H1 (cell line): Measurements from ENCODE around the gene PPARA. TPM values are rescaled to one million over a fixed set of nuclear protein-coding genes. Genes with fewer than 3 reads are reported as not detected.

Experiments used
- CBX5 ChIP-seq: fragments of 300-800, 300-1000 bp; sonication (generic); IDR thresholded peaks from 2 replicates; pipeline ENCODE4 v1.7.1; 2016; ENCODE audit warnings: antibody characterized with exemption, low read length, low read depth
- CHD7 ChIP-seq: fragments of 300-600 bp; sonication (generic); IDR thresholded peaks from 2 replicates; pipeline ENCODE4 v1.7.1; 2012; ENCODE audit warnings: low read length, moderate library complexity, mild to moderate bottlenecking, inconsistent platforms; ENCODE audit not compliant: insufficient replicate concordance
- CREB1 ChIP-seq: IDR thresholded peaks from 2 replicates; pipeline ENCODE4 v1.6.1; 2012; ENCODE audit warnings: inconsistent platforms
- CTBP2 ChIP-seq: IDR thresholded peaks from 2 replicates; pipeline ENCODE4 v1.7.0; 2011; ENCODE audit warnings: borderline replicate concordance, mild to moderate bottlenecking, moderate library complexity, mixed read lengths, low read length; ENCODE audit not compliant: insufficient read depth, insufficient read length
- EZH2 ChIP-seq: fragments of 200-600 bp; sonication (generic); IDR thresholded peaks from 2 replicates; pipeline ENCODE4 v1.7.1; 2012; ENCODE audit warnings: low read depth, mild to moderate bottlenecking, moderate library complexity, low read length, inconsistent platforms; ENCODE audit not compliant: severe bottlenecking
- HDAC6 ChIP-seq: IDR thresholded peaks from one replicate; pipeline ENCODE4 v1.7.1; 2012; ENCODE audit warnings: low read depth, mild to moderate bottlenecking, inconsistent platforms, low read length, moderate library complexity
- KDM1A ChIP-seq: fragments of 200-600, 300-600 bp; sonication (generic); IDR thresholded peaks from 2 replicates; pipeline ENCODE4 v1.7.1; 2016; ENCODE audit warnings: mild to moderate bottlenecking, low read length, borderline replicate concordance
- KDM5A ChIP-seq: fragments of 200-600 bp; IDR thresholded peaks from 2 replicates; pipeline ENCODE4 v1.7.1; 2012; ENCODE audit warnings: mild to moderate bottlenecking, low read length, inconsistent platforms, mixed read lengths
- POLR2A ChIP-seq, 2 experiments: IDR thresholded peaks; 1 replicate in 1 of 2; 2 replicates in 1 of 2; pipeline ENCODE4 v1.6.1; 2011; ENCODE audit warnings: low read depth in 2 of 2, low read length in 2 of 2, mild to moderate bottlenecking in 2 of 2; ENCODE audit errors: control extremely low read depth in 1 of 2
- RFX5 ChIP-seq: IDR thresholded peaks from 2 replicates; pipeline ENCODE4 v1.6.1; 2011; ENCODE audit warnings: low read depth, low read length, improper control_type of control experiment, borderline replicate concordance
- SIX5 ChIP-seq: IDR thresholded peaks from 2 replicates; pipeline ENCODE4 v1.6.1; 2011; ENCODE audit warnings: mild to moderate bottlenecking, low read depth, low read length
- polyA plus RNA-seq, 7 experiments: library from polyadenylated mRNA; depleted of rRNA in 3 of 7; stranded (reverse) in 5 of 7; unstranded in 2 of 7; fragments of >200 nt in 5 of 7; fragments of 200-250 nt in 2 of 7; gene quantifications; 1 replicate in 5 of 7; 2 replicates in 1 of 7; 4 replicates in 1 of 7; pipeline versions ENCODE4 v1.2.1 to v1.2.3, GENCODE V29; 2011 to 2013; ENCODE audit warnings: missing spikeins in 2 of 7, mixed read lengths in 2 of 7
- total RNA-seq: library from RNA; stranded (reverse); fragmentation: NEBNext Ultra II Directional; extraction: Animal tissue kit (Norgen Biotek cat#: 25700); gene quantifications from 2 replicates; pipeline ENCODE4 v1.2.1, GENCODE V29; 2021

The PPARA gene
- total and polyA plus RNA-seq, 2 of the 8 experiments (the other 6 are each of a cell fraction or from before 2014, with no cell fraction given): 3.1 to 8.2 TPM

DNA sequence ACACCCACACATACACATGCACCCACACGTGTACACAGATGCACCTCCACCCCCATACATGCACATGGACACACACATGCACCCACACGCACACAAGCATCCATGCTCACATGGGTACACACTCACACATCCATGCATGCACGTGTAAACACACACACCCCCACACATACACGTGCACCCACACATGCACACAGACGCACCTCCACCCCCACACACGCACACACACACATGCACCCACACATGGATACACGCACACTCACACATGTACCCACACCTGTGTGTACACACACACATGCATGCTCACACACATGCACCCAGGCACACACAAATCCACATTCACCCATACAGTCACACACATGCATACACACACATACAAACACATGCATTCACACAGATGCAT, 75.3 kb downstream of the PPARA start (continued):
- TF ChIP-seq CHD7 (no peak), HDAC6 (no peak), KDM1A (no peak), CREB1 (no peak), EZH2 (no peak), POLR2A (IDR thresholded peaks at IDR 0.05; ENCODE audit: control extremely low read depth in 1 of 2, low read depth in 2 of 2, low read length in 2 of 2) (no peak), RFX5 (no peak), CTBP2 (no peak), KDM5A (no peak), CBX5 (no peak), SIX5 (no peak)
